GM19240 (cell line): ENCODE measurements around the gene LMNB1.
"Not testable (repeated sequence)": the region's sequence is repeated elsewhere in the genome, so short reads cannot be mapped to it uniquely, and the experiment has no call there.

Experiments
- DNase-seq: peaks from one replicate; pipeline ENCODE4 v3.0.0; 2011; ENCODE audit warnings: low spot score; ENCODE audit not compliant: insufficient read length

The LMNB1 gene

DNA sequence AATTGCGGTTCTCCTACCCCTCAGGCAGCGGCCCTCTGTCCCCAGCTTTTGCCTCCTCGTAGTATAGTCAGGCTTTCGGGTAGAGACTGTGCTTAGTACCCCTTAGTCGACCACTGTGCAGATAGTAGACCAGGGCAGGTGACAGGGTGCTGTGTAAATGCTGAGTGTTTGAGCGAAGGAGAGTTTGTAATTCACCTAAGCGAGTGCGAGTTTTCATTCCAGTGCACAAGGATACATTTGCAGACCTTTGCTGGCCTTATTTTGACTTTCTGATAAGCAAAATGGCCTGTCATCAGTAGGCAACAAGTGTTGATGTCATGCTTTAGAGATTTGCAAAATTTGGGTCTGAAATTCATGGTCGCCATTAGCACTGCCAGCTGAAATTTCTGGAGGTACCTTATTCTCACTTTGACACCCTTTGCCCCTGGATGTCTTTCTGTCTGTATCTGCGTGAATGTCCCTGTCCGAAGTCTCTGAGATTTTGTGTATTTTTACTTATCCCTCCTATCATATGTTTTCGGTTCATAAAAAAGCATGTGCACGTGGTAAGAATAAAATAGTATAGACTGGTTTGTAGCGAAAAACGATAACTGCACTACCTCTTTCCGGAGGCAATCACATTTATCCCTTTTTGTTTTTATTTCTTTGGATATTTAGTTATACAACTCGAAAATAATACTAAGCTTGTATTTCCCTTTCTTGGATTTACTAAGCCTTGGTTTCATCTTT lies 1.9 kb downstream of the LMNB1 start:
- no peak for DNase-seq

DNA sequence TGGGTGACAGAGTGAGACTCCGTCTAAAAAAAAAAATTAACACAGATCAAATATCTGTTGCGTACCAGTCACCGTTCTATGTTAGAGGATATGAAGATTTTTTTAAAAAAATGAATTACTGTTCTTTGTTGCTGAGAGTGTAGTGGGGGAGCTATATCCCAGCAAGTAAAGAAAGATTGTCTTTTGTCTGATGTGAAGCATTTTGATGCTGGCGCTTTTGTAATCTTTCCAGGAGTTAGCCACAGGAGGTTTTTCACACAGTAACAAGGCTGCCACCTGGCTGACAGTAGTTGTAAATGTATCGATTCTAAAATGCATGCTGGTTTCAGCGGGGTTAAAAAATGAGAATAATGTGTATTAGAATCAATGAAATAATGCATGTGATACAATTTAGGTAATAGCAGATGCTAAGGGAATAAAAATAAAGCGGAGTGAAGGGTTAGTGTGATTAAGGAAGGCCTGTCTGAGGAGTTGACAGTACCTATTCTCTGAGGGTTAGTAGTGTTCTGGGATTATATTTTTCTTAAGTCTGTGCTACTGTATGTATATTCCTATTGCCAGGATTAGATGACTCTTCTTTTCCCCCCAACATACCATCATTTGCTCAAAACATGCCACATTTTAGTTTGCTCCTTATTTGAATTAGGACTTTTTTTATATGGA lies 3.4 kb downstream of the LMNB1 start:
- no peak for DNase-seq

DNA sequence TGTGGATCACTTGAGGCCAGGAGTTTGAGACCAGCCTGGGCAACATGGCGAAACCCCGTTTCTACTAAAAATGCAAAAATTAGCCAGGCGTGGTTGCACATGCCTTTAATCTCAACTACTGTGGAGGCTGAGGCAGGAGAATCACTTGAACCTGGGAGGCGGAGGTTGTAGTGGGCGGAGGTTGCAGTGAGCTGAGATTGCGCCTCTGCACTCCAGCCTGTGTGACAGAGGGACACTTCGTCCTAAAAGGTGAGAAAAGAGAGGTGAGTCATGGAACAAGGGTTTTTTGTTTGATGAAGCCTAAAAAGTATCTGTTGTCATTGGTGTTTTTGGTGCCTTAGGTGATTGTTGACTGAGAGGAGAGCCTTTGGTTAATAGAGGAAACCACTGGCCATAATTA lies 11.5 kb downstream of the LMNB1 start:
- DNase-seq = not testable (repeated sequence)

DNA sequence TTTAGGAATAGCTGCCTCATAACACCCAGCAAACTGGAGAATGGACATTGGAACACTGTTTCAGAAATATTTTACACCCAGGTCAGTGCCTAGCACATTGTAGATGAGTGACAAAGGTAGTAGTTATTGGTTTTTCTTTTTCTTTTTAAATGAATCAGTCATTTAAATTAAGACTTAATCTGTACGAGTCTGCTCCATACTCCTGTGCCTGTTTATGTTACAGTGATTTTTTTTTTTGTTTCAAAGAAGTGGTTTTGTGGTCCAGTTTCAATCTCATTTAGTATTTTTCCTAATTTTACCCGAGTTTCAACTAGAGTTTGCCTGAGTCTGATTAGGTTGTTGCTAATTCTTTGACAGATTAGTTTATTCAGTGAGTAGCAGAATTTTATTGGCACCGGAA lies 16.2 kb downstream of the LMNB1 start:
- no peak for DNase-seq

DNA sequence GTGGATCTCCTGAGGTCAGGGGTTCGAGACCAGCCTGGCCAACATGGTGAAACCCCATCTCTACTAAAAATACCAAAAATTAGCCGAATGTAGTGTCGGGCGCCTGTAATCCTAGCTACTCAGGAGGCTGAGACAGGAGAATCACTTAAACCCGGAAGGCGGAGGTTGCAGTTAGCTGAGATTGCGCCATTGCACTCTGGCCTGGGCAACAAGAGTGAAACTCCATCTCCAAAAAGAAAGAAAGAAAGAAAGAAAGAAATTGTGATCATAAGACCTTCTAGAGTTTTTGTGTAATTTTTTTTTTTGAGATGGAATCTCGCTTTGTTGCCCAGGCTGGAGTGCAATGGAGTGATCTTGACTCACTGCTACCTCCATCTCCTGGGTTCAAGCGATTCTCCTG lies 16.7 kb downstream of the LMNB1 start:
- DNase-seq = not testable (repeated sequence)

DNA sequence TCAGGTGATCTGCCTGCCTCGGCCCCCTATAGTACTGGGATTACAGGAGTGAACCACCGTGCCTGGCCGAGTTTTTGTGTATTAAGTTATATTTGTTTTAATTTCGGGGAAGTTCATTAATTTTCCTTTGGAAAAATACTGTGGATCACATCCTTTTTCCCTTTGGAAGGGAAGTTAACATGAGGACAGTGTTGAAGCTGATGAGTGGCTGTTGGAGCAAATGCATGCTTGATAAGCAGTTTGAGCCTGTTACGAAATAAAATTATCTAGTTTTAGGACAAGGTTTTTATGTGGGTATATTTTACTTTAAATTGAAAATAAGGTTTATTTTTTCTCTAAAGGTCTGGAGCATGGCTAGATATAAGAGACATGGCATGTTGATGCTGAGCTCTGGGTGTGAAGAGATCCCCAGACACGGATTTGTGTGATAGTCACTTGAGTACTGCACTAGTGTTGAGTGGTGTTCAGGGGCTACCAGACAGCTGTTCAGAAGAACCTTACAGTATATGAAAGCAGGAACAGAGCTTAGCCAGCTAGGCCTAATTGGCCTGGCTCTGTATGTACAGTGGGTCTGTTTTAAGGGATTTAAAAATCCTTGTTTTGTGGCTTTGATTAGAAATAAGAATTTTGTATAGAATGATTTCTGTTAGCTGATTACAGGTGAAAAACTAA lies 17.4 kb downstream of the LMNB1 start:
- DNase-seq = no peak

DNA sequence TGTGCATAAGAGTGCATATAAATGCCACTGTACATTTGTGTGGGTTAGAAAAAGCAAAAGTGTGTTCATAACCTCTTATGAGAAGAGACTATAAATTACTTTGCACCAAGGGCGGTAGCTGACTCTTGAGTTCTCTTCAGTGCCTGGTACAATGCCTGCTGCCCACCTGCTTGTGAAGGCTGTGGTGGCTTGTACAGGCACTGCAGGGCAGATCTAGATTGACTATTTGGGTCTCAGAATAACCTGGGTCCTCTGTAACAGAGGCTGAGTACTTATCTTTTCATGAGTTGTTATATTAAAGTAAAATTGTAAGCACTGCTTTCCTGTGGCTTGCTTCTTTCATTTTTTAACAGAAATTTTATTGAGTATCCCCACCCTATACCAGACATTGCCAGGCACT lies 22.8 kb downstream of the LMNB1 start:
- no peak for DNase-seq

DNA sequence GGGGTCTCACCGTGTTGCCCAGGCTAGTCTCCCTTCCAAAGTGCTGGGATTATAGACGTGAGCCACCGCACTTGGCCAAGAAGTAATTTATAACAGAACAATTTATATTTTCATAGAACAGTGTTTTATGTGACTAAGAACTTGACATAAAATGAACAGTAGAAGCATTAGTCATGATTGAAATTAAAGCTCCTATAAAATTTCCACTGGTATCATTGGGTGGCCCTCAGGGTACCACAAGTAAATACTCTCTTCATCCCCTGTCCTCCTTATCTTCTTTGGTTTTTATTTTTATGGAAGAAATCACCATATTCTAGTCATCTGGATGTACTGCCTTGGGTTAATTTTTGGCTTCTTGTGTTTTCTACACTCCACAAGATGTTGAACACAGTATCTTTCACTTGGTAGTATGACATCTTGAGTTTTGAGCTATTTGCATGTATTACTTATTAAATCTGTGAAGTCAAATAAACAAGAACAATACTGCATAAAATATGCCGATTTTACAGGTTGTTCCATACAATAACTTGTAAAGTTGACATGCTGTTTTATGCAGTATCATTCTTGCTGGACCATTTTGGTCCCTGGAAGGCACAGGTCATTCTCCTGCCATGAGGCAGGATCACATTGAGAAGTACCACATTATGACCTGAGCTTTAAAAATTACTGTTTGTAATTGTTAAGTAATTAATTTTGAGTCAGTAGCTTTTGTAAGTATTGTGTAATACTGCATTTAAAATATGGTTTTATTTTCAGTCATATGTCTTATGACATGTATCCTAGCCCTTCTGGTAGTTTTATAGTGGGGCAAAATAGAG lies 24.4 kb downstream of the LMNB1 start:
- DNase-seq = no peak

DNA sequence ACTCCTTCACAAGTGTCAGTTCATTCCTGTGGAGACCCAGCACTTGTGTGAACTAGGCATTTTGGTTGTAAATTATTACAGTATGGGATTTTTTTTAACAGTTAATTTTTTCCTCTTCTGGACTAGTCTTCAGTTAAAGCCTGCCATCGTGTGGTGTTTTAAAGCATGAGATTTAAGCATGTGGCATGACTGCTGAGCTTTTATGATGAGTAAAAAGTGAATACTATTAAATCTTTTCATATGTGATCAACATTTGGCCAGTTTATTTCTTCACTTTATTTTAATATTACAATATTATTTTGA lies 25.0 kb downstream of the LMNB1 start:
- no peak for DNase-seq

DNA sequence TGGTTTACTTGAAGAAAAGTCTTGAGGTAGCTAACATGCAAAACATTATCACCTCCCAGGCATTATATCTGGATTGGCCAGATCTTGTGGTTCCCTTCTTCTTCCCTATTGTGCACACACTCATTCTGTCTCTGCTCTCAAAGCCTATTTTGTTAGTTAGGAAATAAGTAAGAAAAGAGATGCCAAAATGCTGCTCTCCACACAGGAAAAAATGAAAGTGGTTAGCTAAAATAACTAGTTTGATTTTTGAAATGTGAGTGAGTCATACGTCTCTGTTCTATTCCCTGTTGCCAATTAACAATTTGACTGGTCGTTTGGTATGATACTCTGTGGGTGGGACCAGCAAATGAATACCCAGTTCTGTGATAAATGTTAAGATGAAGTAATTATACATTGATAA lies 28.1 kb downstream of the LMNB1 start:
- no peak for DNase-seq

DNA sequence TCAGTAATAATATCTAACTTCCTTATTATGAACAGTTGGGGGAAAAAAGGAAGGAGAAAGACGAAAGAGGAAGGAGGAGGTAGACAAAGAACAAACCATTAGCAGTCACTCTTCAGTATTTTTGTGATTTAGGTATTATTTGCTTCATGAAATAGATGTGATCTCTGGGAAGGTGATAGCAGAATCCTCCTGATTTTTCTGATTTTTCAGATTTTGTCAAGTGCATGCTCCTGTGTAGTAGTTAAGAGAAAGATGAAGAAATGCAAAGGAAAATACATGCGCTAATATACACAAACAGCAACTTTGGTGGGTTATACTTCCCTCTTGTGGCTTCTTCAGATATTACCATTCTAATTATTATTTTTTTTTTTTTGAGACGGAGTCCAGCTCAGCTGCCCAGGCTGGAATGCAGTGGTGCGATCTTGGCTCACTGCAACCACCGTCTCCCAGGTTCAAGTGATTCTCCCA lies 31.6 kb downstream of the LMNB1 start:
- no peak for DNase-seq

DNA sequence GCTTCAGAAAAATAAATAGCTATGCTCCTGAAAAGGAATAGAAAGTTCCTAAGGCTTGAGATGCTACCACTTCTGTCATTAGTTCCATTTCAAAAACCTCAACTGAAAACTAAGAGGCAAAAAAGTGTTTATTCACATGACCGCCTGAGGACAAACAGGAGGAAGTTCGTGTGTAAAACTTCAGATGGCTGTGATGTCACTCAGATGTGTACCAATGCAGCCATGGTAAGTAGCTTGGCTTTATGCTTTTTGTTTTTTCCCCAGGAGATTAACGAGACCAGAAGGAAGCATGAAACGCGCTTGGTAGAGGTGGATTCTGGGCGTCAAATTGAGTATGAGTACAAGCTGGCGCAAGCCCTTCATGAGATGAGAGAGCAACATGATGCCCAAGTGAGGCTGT lies 33.0 kb downstream of the LMNB1 start:
- DNase-seq = no peak

DNA sequence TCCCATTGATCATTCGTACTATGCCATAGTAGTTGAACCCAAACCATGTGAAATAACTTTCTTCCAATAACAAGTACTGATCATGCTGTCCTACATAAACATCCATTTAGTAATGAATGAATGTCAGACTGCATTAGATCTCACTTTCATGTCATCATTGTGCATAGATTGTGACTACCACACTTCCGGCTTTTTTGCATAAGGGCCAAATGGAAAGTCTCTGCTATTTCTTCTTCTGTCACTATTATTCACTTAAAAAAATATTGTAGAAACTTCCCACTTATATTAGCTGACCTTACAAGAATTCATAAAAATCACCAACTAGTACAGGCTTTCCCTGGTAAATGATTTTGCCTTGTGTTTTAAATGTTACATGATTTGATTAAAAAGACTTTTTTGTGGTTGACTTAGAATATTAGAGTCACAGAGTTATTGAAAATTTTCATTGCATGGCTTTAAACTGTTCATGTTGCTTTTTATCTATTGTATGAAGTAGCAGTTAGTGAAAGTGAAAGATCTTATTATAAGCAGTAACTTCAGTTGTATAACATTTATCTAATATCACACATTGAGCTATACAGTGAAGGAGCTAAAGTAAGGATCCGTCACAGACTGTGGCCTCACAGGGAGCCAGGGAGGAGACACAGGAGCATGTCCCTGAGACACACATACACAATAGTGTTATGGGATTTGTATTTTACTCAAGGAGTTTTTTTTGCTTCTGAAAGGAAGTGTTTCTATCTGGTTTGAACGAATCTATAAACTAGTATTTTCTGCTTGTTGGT lies 33.9 kb downstream of the LMNB1 start:
- DNase-seq = no peak

DNA sequence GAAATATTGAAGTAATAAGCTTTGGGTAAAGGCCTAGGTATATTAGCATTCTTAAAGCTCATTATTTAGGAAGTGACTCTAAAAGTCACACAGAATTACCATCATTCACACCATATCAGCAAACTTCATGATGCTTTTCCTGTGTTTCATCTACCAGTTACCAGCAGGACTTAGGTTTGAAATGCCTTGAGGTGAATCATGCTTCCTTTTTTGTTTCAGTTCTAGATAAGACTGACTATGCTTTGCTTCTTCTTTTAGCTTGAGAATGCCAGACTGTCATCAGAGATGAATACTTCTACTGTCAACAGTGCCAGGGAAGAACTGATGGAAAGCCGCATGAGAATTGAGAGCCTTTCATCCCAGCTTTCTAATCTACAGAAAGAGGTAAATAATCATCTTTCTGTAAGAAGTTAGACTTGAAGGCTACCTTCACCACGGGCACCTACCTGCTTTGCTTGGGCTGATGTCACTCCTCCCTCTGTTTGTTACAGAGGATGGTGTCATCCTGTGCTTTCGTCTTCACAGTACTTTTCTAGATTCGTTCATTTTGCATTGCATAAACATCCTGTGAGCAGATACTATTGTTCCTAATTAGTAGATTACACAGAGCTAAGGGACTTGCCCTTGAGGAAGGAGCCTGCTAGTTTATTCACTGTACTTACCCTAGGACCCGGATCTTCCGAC lies 34.7 kb downstream of the LMNB1 start:
- DNase-seq = no peak

DNA sequence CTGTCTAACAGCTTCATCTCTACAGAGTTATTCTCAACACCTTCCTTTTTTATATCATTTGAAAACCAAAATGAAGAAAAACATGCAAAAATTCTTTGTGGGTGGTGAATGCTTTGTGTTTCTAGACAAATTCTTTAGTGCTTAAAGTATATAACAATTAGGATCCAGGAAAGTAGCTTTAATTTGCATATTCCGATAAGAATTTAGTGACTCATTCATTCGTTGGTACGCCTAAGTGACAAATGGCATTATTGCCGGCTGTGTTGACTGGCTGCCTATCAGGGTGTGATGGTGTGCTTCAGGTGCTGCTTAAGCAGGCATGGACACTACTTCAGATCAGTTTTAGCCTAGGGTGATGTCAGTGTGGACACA lies 35.2 kb downstream of the LMNB1 start:
- no peak for DNase-seq

DNA sequence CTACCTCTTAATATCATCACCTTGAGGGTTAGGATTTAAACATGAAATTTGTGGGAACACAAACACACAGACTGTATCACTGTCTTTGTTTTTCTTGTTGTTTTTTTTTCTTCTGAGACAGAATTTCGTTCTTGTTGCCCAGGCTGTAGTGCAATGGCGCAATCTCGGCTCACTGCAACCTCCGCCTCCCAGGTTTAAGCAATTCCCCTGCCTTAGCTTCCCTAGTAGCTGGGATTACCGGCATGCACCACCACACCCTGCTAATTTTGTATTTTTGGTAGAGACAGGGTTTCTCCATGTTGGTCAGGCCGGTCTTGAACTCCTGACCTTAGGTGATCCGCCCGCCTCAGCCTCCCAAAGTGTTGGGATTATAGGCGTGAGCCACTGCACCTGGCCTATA lies 36.9 kb downstream of the LMNB1 start:
- not testable (repeated sequence) for DNase-seq

DNA sequence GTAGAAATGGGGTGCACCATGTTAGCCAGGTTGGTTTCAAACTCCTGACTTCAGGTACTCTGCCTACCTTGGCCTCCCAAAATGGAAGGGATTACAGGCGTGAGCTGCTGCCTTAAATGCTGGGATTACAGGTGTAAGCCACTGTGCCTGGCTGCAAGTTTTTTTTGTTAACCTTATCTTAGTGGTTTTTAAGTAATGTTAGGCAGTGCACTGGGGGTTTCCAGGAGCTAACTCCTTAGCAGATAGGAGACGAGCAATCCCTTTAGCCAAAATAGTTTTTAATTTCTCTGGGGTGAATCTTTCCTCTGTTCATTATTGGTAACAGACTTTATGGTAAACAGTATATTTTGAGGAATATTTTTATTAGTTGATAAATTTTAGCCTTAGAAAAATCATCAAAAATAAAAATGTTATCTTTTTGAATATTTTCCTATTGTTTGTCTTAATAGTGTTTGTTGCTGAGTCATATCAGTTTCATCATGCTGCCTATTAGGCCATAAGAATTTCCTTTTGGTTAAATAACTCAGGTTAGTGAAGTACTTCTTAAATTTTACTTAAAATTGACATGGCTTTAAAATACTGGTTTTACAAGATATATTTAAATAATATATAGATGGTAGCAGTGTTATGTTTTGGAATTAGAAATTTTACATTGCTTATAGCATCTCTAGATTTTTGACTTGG lies 37.9 kb downstream of the LMNB1 start:
- no peak for DNase-seq

DNA sequence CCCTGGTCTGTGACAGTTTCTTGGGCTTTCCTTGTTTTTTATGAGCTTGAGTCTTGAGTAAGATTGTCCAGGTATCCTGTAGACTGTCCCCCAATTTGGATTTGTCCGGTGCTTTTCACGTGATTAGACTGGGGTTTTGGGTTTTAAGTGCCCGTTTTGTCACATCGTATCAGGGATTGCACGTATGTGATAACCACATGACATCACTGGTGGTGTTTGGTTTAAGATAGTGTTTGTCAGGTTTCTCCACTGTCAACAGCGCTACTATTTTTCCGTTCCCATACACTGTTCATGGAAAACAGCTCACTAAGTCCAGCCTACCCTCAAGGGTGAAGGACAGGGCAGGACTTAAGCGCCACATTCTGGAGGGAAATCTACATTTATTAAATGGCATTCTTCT lies 39.7 kb downstream of the LMNB1 start:
- DNase-seq = no peak

DNA sequence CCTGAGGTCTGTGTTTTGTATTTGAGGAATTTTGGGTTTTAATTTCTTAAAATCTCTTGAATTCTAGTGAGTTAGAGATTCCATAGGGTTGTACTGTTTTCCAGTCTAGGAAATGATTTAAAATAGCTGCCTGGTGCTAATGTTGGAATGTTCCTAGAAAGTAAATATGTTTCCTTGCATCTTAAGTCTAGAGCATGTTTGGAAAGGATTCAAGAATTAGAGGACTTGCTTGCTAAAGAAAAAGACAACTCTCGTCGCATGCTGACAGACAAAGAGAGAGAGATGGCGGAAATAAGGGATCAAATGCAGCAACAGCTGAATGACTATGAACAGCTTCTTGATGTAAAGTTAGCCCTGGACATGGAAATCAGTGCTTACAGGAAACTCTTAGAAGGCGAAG lies 41.8 kb downstream of the LMNB1 start:
- no peak for DNase-seq

DNA sequence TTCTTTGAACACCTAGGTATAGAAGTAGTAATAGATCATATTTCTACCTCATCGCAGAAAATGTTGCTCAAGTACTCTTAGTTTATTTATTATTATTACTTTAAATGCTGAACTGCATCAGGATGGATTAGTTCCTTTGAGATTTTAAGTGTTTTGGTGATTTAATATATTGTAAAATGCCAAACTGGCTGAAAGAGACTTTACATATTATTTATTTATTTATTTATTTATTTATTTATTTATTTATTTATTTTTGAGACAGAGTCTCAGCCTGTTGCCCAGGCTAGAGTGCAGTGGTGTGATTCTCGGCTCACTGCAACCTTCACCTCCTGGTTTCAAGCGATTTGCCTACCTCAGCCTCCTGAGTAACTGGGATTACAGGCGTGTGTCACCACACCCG lies 42.3 kb downstream of the LMNB1 start:
- DNase-seq = no peak
